ENCODE measurements around the gene CAVIN1.

The CAVIN1 gene

GRCh38 chr17:42431758-42432161, 8.7 kb upstream of the CAVIN1 start:
- no peak overlapping the region for H3K9ac ChIP-seq (ENCODE audit: low read length)
- TF ChIP-seq CTCF (IDR thresholded peaks at IDR 0.05; ENCODE audit: insufficient read depth, low read length, poor library complexity, severe bottlenecking) (no peak), EZH2phosphoT487 (conservative IDR thresholded peaks at IDR 0.05; ENCODE audit: low read length) (no peak)
- no peak overlapping the region for H3K27ac ChIP-seq (ENCODE audit: low read depth, low read length)

GRCh38 chr17:42429726-42430447, 6.8 kb upstream of the CAVIN1 start:
- Histone ChIP-seq H4K20me1 (ENCODE audit: low read depth, low read length) (no peaks in the 10 kb centered on the region), H3F3A (ENCODE audit: insufficient read depth) (no peaks in the 10 kb centered on the region), H3K9me3 (ENCODE audit: insufficient read depth, low read length) (no peaks in the 10 kb centered on the region), H3K9ac (ENCODE audit: low read length) (no peak overlapping the region), H3K27me3 (ENCODE audit: low read length) (no peaks in the 10 kb centered on the region), H3K4me2 (ENCODE audit: low read depth, low read length, poor library complexity, severe bottlenecking) (no peak overlapping the region), H3K79me2 (ENCODE audit: insufficient read depth, low read length) (no peaks in the 10 kb centered on the region), H3K27ac (ENCODE audit: low read depth, low read length) (no peak overlapping the region), H3K36me3 (ENCODE audit: low read length) (no peaks in the 10 kb centered on the region), H3K9me2 (replicated peaks; ENCODE audit: insufficient read depth, low read length) (no peaks in the 10 kb centered on the region), H3K4me3 (ENCODE audit: insufficient read depth, low read length, poor library complexity, severe bottlenecking) (no peak overlapping the region), H2AFZ (ENCODE audit: low read depth, low read length, severe bottlenecking) (no peak overlapping the region)
- no peak for TF ChIP-seq EZH2phosphoT487 (conservative IDR thresholded peaks at IDR 0.05; ENCODE audit: low read length)
- no peak for TF ChIP-seq CTCF (IDR thresholded peaks at IDR 0.05; ENCODE audit: insufficient read depth, low read length, poor library complexity, severe bottlenecking)

More at GRCh38 chr17:42431758-42432161, 8.7 kb upstream of the CAVIN1 start:
- no peaks in the 10 kb centered on the region for H3K36me3 ChIP-seq (ENCODE audit: low read length)
- no peak overlapping the region for H3K4me2 ChIP-seq (ENCODE audit: low read depth, low read length, poor library complexity, severe bottlenecking)
- H3F3A ChIP-seq (ENCODE audit: insufficient read depth): no peaks in the 10 kb centered on the region
- H4K20me1 ChIP-seq (ENCODE audit: low read depth, low read length): no peaks in the 10 kb centered on the region
- H3K79me2 ChIP-seq (ENCODE audit: insufficient read depth, low read length): no peaks in the 10 kb centered on the region
- no peak overlapping the region for H3K4me3 ChIP-seq (ENCODE audit: insufficient read depth, low read length, poor library complexity, severe bottlenecking)
- no peaks in the 10 kb centered on the region for H3K27me3 ChIP-seq (ENCODE audit: low read length)
- no peak overlapping the region for H2AFZ ChIP-seq (ENCODE audit: low read depth, low read length, severe bottlenecking)
- no peaks in the 10 kb centered on the region for H3K9me3 ChIP-seq (ENCODE audit: insufficient read depth, low read length)
- no peaks in the 10 kb centered on the region for H3K9me2 ChIP-seq (replicated peaks; ENCODE audit: insufficient read depth, low read length)

- H3K27ac ChIP-seq (ENCODE audit: low read depth, low read length): no peak overlapping the region
- no peak overlapping the region for H3K9ac ChIP-seq (ENCODE audit: low read length)
- no peaks in the 10 kb centered on the region for H3K27me3 ChIP-seq (ENCODE audit: low read length)
- H3K36me3 ChIP-seq (ENCODE audit: low read length): no peaks in the 10 kb centered on the region
- TF ChIP-seq CTCF (IDR thresholded peaks at IDR 0.05; ENCODE audit: insufficient read depth, low read length, poor library complexity, severe bottlenecking) (peak; percentile 23), EZH2phosphoT487 (conservative IDR thresholded peaks at IDR 0.05; ENCODE audit: low read length) (no peak)
- no peaks in the 10 kb centered on the region for H4K20me1 ChIP-seq (ENCODE audit: low read depth, low read length)
- H3K4me2 ChIP-seq (ENCODE audit: low read depth, low read length, poor library complexity, severe bottlenecking): no peak overlapping the region
- H3F3A ChIP-seq (ENCODE audit: insufficient read depth): no peaks in the 10 kb centered on the region
- no peak overlapping the region for H2AFZ ChIP-seq (ENCODE audit: low read depth, low read length, severe bottlenecking)
- no peaks in the 10 kb centered on the region for H3K9me2 ChIP-seq (replicated peaks; ENCODE audit: insufficient read depth, low read length)
- no peaks in the 10 kb centered on the region for H3K79me2 ChIP-seq (ENCODE audit: insufficient read depth, low read length)
- H3K9me3 ChIP-seq (ENCODE audit: insufficient read depth, low read length): no peaks in the 10 kb centered on the region
- no peak overlapping the region for H3K4me3 ChIP-seq (ENCODE audit: insufficient read depth, low read length, poor library complexity, severe bottlenecking)
These were observed 5.3 kb upstream of the CAVIN1 start for GRCh38 chr17:42428141-42428944.

Measured in SU-DHL-6 (cell line).